Hair follicular keratinocyte (primary cell): ENCODE data around the gene NME5. TPM values are rescaled to one million over a fixed set of nuclear protein-coding genes. Genes with fewer than 3 reads are reported as not detected.

Experiments
- total RNA-seq: library from RNA; depleted of rRNA; stranded (reverse); fragments of >200 nt; gene quantifications from 2 replicates; pipeline ENCODE4 v1.2.3, GENCODE V29; 2015

NME5 gene, protein sequence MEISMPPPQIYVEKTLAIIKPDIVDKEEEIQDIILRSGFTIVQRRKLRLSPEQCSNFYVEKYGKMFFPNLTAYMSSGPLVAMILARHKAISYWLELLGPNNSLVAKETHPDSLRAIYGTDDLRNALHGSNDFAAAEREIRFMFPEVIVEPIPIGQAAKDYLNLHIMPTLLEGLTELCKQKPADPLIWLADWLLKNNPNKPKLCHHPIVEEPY
- total RNA-seq: not detected in 2 replicates

GRCh38 chr5:138138949-138139780 lies at the start of gene NME5:
TSS of gene NME5 (minus strand) at chr5:138139428. CDS start at chr5:138138780, 648 bp downstream.

DNA sequence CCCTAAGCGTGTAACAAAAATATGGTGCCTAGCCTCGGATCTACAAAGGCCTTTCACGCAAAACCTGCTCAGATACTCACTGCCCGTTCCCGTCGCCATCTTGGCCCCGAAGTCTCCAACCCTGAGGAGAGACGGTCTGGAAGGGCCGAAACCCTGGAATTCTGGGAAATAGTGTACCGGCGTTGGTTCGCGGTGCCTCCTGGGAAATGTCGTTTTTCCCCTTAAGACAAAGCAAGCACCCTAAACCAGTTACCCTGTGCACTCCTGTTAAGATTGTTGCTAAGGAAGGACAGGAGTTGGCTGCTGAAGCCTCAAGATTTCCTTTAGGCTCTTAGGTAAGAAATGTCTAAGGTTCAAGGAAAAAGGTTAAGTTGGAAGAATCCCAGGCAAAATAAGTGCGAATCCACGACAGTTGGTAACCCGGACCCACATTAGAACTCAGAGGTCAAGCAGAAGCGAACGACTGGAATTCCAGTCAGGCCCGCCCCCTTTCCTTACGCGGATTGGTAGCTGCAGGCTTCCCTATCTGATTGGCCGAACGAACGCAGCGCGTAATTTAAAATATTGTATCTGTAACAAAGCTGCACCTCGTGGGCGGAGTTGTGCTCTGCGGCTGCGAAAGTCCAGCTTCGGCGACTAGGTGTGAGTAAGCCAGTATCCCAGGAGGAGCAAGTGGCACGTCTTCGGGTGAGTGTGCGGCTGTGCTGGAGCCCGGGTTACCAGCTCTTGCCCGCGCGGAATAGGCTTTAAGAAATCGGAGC lies 39.5 kb upstream of the NME5 start, which contains the start of the genes BRD8 and KIF20A:
TSS of gene BRD8 (minus strand) at position 115 of the 761 bp plus-strand sequence. CDS start at position 99, 16 bp downstream.
TSS of gene KIF20A (plus strand) at position 597 of the 761 bp plus-strand sequence. CDS start 569 bp downstream, outside the sequence.

DNA sequence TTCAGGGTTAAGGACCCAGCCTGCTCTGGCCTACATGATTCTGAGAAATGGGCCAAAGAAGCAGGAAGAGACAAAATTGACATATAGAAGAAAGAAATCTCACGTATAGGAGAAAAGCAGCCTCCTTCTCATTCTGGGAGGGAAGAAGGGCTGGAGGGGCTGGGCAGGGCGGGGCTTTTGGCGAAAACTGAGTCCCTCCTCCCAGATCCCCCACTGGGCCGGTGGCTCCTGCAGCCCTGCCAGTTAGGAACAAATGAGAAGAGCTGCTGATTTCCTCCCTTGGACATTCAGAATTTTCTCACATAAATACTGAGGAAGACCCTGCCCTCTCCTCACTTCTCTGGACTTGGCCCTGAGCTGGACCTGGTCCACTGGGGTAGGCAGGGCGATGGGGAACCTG lies 55.5 kb downstream of the NME5 start, which contains the start of gene WNT8A:
TSS of gene WNT8A (plus strand) at position 332 of the 400 bp plus-strand sequence. CDS start 95 bp downstream, outside the sequence.

Other genes starting within 250 kb of the NME5 start
- gene PKD2L2, start 250.0 kb downstream of the NME5 start, total RNA-seq: not detected in 2 replicates
- gene FAM13B, start 106.3 kb downstream of the NME5 start, total RNA-seq: 3.1 and 4.9 TPM in 2 replicates
- gene WNT8A, start 55.4 kb downstream of the NME5 start, total RNA-seq: not detected in 2 replicates
- gene BRD8, start 39.2 kb upstream of the NME5 start, total RNA-seq: 10.9 and 19.0 TPM in 2 replicates
- gene KIF20A, start 39.7 kb upstream of the NME5 start, total RNA-seq: 13.8 and 45.5 TPM in 2 replicates
- 18.4 and 22.3 TPM in 2 replicates for gene CDC23, start 73.9 kb upstream of the NME5 start, total RNA-seq
- gene GFRA3, start 135.2 kb upstream of the NME5 start, total RNA-seq: not detected in 2 replicates
- 5.2 and 11.9 TPM in 2 replicates for gene CDC25C, start 192.4 kb upstream of the NME5 start, total RNA-seq
- 20.1 and 23.5 TPM in 2 replicates for gene FAM53C, start 198.8 kb upstream of the NME5 start, total RNA-seq
- 25.9 and 26.1 TPM in 2 replicates for gene KDM3B, start 213.3 kb upstream of the NME5 start, total RNA-seq